Measurements from ENCODE around the gene FTO.

The FTO gene

GRCh38 chr16:54062361-54063278 is 358.7 kb downstream of the FTO start:
- no peak for FAIRE-seq

GRCh38 chr16:54063279-54063773 is 359.4 kb downstream of the FTO start:
- no peak for FAIRE-seq

GRCh38 chr16:54066451-54067105 is 362.6 kb downstream of the FTO start:
- FAIRE-seq, result no peak

- FAIRE-seq, result no peak
Observed at GRCh38 chr16:54067322-54068065, 363.5 kb downstream of the FTO start.

- no peak for FAIRE-seq
Observed at GRCh38 chr16:54068212-54068611, 364.3 kb downstream of the FTO start.

- FAIRE-seq, result no peak
Observed at GRCh38 chr16:54069601-54070239, 365.8 kb downstream of the FTO start.

- no peak for FAIRE-seq
Observed at GRCh38 chr16:54070789-54071343, 366.9 kb downstream of the FTO start.

- FAIRE-seq, result no peak
Observed at GRCh38 chr16:54071514-54071913, 367.6 kb downstream of the FTO start.

GRCh38 chr16:54072237-54072636 is 368.3 kb downstream of the FTO start:
- no peak for FAIRE-seq

GRCh38 chr16:54073356-54073755 is 369.4 kb downstream of the FTO start:
- no peak for FAIRE-seq

- FAIRE-seq, result no peak
Observed at GRCh38 chr16:54075446-54075845, 371.5 kb downstream of the FTO start.

- no peak for FAIRE-seq
Observed at GRCh38 chr16:54076006-54076504, 372.1 kb downstream of the FTO start.

GRCh38 chr16:54077050-54077821 is 373.3 kb downstream of the FTO start:
- FAIRE-seq, result no peak

GRCh38 chr16:54080524-54081008 is 376.6 kb downstream of the FTO start:
- FAIRE-seq, result no peak

GRCh38 chr16:54086791-54087190 is 382.8 kb downstream of the FTO start:
- FAIRE-seq, result no peak

GRCh38 chr16:54090602-54091001 is 386.6 kb downstream of the FTO start:
- no peak for FAIRE-seq

GRCh38 chr16:54093281-54093680 is 389.3 kb downstream of the FTO start:
- FAIRE-seq, result no peak

- FAIRE-seq, result no peak
Observed at GRCh38 chr16:54094641-54095040, 390.7 kb downstream of the FTO start.

GRCh38 chr16:54096607-54097006 is 392.7 kb downstream of the FTO start:
- no peak for FAIRE-seq

GRCh38 chr16:54097774-54098173 is 393.8 kb downstream of the FTO start:
- no peak for FAIRE-seq

GRCh38 chr16:54098247-54098646 is 394.3 kb downstream of the FTO start:
- no peak for FAIRE-seq
